OCI-LY1 (cell line): ENCODE data around the gene ROR1.

Experiments used
- CTCF ChIP-seq: fragments of 200-600 bp; sonication (generic), shearing (Covaris generic); IDR thresholded peaks from 2 replicates; pipeline ENCODE4 v1.5.1; 2017; ENCODE audit warnings: mild to moderate bottlenecking, antibody characterized with exemption, low read length, moderate library complexity, mixed read lengths
- EZH2 ChIP-seq: fragments of 200-600 bp; sonication (generic), shearing (Covaris generic); IDR thresholded peaks from 2 replicates; pipeline ENCODE4 v1.8.0; 2017; ENCODE audit warnings: borderline replicate concordance, mixed run types, mild to moderate bottlenecking, antibody characterized with exemption, low read length, moderate library complexity, mixed read lengths

GRCh38 chr1:64005801-64006200 is 232.0 kb downstream of the ROR1 start:
- TF ChIP-seq CTCF, result no peak
- TF ChIP-seq EZH2, result no peak
